ENCODE results near the gene PFKFB3.

PFKFB3 gene

GRCh38 chr10:6221192-6221940 lies 18.6 kb downstream of the PFKFB3 start:
- Histone ChIP-seq H3K9me3 (ENCODE audit: insufficient read depth, low read length) (no peaks in the 10 kb centered on the region), H3K27ac (ENCODE audit: low read depth, low read length) (no peak overlapping the region), H3K36me3 (ENCODE audit: low read length) (peaks cover 8% of the 10 kb centered on the region; the same call in 1 of the 2 replicates), H3K4me3 (ENCODE audit: insufficient read depth, low read length, poor library complexity, severe bottlenecking) (no peak overlapping the region), H2AFZ (ENCODE audit: low read depth, low read length, severe bottlenecking) (no peak overlapping the region), H3K27me3 (ENCODE audit: low read length) (no peaks in the 10 kb centered on the region), H3K4me2 (ENCODE audit: low read depth, low read length, poor library complexity, severe bottlenecking) (no peak overlapping the region), H3K79me2 (ENCODE audit: insufficient read depth, low read length) (no peaks in the 10 kb centered on the region), H3K9me2 (replicated peaks; ENCODE audit: insufficient read depth, low read length) (no peaks in the 10 kb centered on the region), H3F3A (ENCODE audit: insufficient read depth) (no peaks in the 10 kb centered on the region), H4K20me1 (ENCODE audit: low read depth, low read length) (no peaks in the 10 kb centered on the region), H3K9ac (ENCODE audit: low read length) (no peak overlapping the region)
- TF ChIP-seq EZH2phosphoT487 (conservative IDR thresholded peaks at IDR 0.05; ENCODE audit: low read length), result no peak
- TF ChIP-seq CTCF (IDR thresholded peaks at IDR 0.05; ENCODE audit: insufficient read depth, low read length, poor library complexity, severe bottlenecking), result no peak

GRCh38 chr10:6221971-6222751 lies 19.4 kb downstream of the PFKFB3 start:
- no peak overlapping the region for H2AFZ ChIP-seq (ENCODE audit: low read depth, low read length, severe bottlenecking)
- H3K4me2 ChIP-seq (ENCODE audit: low read depth, low read length, poor library complexity, severe bottlenecking), result no peak overlapping the region
- H3K36me3 ChIP-seq (ENCODE audit: low read length), result peaks cover 8% of the 10 kb centered on the region; the same call in 1 of the 2 replicates
- H4K20me1 ChIP-seq (ENCODE audit: low read depth, low read length), result no peaks in the 10 kb centered on the region
- H3K4me3 ChIP-seq (ENCODE audit: insufficient read depth, low read length, poor library complexity, severe bottlenecking), result no peak overlapping the region
- no peaks in the 10 kb centered on the region for H3K27me3 ChIP-seq (ENCODE audit: low read length)
- H3K27ac ChIP-seq (ENCODE audit: low read depth, low read length), result no peak overlapping the region
- no peak overlapping the region for H3K9ac ChIP-seq (ENCODE audit: low read length)
- no peaks in the 10 kb centered on the region for H3K9me3 ChIP-seq (ENCODE audit: insufficient read depth, low read length)
- TF ChIP-seq EZH2phosphoT487 (conservative IDR thresholded peaks at IDR 0.05; ENCODE audit: low read length), result no peak
- TF ChIP-seq CTCF (IDR thresholded peaks at IDR 0.05; ENCODE audit: insufficient read depth, low read length, poor library complexity, severe bottlenecking), result no peak
- H3F3A ChIP-seq (ENCODE audit: insufficient read depth), result no peaks in the 10 kb centered on the region
- no peaks in the 10 kb centered on the region for H3K79me2 ChIP-seq (ENCODE audit: insufficient read depth, low read length)
- H3K9me2 ChIP-seq (replicated peaks; ENCODE audit: insufficient read depth, low read length), result no peaks in the 10 kb centered on the region

- Histone ChIP-seq H3K27me3 (ENCODE audit: low read length) (no peaks in the 10 kb centered on the region), H3K4me3 (ENCODE audit: insufficient read depth, low read length, poor library complexity, severe bottlenecking) (no peak overlapping the region), H3K9me3 (ENCODE audit: insufficient read depth, low read length) (no peaks in the 10 kb centered on the region), H2AFZ (ENCODE audit: low read depth, low read length, severe bottlenecking) (no peak overlapping the region), H3K4me2 (ENCODE audit: low read depth, low read length, poor library complexity, severe bottlenecking) (no peak overlapping the region), H3K36me3 (ENCODE audit: low read length) (peaks cover 6% of the 10 kb centered on the region; the same call in 1 of the 2 replicates), H3F3A (ENCODE audit: insufficient read depth) (no peaks in the 10 kb centered on the region), H3K9me2 (replicated peaks; ENCODE audit: insufficient read depth, low read length) (no peaks in the 10 kb centered on the region), H3K9ac (ENCODE audit: low read length) (no peak overlapping the region), H3K79me2 (ENCODE audit: insufficient read depth, low read length) (no peaks in the 10 kb centered on the region), H4K20me1 (ENCODE audit: low read depth, low read length) (no peaks in the 10 kb centered on the region), H3K27ac (ENCODE audit: low read depth, low read length) (no peak overlapping the region)
- TF ChIP-seq EZH2phosphoT487 (conservative IDR thresholded peaks at IDR 0.05; ENCODE audit: low read length) (no peak), CTCF (IDR thresholded peaks at IDR 0.05; ENCODE audit: insufficient read depth, low read length, poor library complexity, severe bottlenecking) (no peak)
Measured at GRCh38 chr10:6222755-6223154, 20.0 kb downstream of the PFKFB3 start.

All from SU-DHL-6 (cell line).